NOMO-1 treated with DMSO at 0.1 percent for 48 hours (cell line): ENCODE results near the gene CLDN17.

Experiments used
- DNase-seq: peaks from one replicate; lab custom pipeline; 2025; ENCODE audit not compliant: unreplicated experiment; lab: John Stamatoyannopoulos, UW

The CLDN17 gene

DNA sequence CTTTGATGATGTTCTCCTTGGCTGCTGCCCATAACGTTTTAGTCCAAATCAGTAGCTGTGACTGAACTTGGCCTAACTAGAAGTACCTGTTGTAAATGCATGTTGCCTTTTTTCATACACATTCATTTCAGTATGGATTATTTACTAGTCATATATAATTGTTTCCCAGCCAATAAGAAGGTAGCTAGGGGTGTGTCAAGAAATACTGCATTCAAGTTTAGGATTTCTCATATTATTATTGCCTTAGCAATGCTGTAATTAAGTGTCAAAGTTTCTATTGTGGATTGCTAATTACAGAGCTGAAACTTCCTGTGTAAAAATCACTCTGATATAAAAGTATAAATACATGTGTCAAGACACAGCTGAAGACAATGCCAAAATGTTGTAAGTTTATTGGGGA is at the start of gene CLDN17:
CLDN17 (minus strand) TSS at position 101 of the 400 bp plus-strand sequence. CDS start 188 bp downstream, outside the sequence.
- DNase-seq = no peak

DNA sequence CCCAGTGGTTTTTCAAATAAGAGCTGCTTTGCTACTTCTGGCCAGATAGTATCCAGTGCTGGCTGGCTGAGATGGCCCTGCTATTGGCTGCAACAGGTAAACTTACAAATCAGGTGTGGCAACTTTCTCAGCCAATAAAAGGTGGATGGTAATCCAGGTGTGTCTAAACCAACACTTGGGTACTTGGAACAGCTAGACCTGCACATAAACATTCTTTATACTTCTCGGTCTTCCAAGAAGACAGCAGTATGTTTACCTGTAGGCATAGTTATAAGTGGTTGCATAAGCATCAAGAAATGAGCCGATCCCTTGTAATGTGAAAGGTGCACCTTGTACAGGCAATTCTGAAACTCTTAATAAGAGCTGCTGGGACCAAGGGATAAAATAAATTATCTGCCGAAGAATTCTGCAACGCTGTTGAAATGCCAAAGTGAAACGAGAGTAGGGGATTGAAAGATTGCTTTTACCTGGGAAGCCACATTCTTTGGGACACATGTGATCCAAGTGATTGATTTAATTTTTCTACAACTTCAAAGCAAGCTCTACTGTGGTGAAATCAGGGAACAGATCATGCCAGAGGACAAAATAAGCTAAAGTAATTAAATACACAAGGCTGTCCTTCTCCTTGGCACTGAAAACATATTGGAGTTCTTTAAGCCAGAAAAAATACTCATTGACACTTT is 49.6 kb upstream of the CLDN17 start, which contains the start of gene CLDN8:
CLDN8 (minus strand) TSS at position 57 of the 683 bp plus-strand sequence. CDS start 172 bp downstream, outside the sequence.
- no peak for DNase-seq

DNA sequence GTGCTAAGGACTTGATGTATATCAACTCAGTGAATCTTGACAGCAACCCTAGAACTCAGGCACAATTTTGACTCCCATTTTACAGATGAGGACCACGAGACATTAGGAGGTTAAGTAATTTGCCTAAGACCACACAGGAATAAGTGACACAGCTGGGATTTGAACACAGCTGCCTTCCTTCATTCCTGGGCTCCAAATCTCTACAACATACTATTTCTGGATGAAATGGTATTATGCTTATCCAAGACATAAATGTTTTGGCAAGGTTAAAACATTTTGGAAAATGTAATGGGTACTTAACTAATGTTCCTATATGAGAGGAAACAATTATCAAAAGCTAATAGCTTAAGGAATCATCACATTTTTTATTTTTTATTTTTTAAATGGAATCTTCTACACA is 44.5 kb upstream of the CLDN17 start:
- DNase-seq = no peak

DNA sequence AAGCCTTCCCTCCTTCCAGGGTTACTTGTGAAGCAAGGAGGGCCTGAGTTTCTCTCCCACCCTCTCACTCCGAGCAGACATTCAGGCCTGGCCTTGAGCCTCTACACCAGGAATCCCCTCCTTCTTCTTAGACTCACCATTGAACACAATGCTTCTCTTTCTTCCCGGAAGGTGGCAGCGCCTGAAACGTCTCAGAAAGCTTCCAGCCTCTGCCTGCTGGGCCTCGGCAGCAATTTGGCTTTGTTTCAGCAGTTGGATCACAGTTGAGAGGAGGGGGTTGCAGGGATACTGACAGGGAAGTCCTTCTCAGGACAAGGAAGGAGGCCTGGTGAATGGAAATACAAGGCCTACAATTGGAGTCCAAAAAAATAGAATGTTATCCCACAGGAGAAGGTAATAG is 43.0 kb upstream of the CLDN17 start:
- no peak for DNase-seq

DNA sequence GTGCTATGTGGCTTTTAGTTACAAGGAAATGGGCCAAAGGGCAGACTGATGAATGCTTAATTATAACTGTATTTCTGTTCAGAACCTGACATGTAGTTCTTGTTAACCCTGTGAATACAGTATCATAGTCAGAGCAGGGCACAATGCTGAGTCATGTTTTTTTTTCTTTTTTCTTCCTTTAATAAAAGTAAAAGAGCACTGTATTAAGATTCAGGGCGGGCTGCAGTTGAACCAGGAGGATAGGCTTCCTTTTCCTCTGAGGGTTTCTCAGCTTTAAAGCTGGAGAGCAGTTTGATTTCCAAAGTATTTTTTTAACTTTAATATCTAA is 40.6 kb upstream of the CLDN17 start:
- DNase-seq = no peak

GRCh38 chr21:30206551-30207251 is 40.1 kb upstream of the CLDN17 start:
- DNase-seq = no peak

DNA sequence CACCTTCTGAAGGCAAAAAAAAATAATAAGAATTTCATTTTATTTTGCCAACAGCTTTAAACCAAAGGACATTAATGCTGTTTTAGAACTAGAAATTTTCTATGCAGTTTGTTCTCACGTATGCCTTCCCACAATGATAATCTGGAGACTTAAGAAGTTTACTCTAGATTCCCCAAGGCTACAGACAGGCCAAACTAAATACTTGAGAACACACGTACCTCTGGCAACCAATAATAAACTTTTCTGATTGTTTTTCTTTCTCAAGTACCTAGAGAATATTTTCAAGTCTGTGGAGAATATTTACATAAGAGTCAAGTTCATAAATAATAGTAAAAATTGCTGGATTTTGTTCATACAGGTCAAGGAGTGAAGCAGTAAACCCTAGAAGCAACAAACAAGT is 33.4 kb upstream of the CLDN17 start:
- DNase-seq = no peak

DNA sequence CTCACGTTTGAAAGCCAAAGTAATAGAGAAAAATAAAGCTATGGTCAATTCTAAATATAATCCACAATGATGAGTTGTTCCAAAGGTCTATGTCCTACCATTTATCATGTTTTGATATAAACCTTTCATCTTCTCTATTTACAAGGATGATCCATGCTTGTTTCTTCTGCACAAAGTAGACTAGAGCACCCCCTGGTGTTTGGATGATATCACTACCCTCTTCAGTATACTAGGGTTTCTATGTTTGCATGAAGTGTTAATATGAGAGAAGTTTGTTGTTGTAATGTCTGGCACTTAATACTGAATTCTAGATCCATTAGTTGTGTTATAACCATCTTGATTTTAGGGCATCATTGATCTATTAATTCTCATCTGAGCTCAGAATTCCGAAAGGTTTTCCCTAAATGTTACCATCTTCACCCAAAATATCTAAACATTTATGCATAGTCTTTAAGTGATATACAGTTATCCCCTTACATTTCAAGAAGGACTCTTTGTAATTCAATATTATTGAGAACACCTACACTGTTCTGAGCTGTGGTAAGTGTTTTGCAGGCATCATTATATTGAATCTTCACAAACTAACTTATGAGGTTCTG is 28.2 kb upstream of the CLDN17 start:
- DNase-seq = peak; percentile 62

DNA sequence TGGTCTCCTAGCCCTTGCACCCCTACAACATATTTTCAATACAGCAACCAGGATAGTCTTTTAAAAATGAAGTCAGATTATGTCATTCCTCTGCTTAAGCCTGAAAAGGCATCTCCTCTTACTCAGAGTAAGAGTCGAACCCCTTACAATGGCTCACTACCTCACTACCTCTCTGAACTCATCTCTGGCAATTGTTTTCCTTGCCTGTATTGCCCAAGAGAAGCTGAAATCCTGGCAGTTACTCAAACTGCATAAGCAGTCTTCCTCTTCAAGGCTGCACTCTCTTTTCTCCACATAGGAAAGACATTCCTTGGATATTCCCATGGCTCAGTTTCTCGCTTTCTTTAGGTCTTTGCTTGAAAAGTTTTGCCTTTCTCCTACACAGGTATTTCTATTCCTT is 26.6 kb upstream of the CLDN17 start:
- no peak for DNase-seq

- no peak for DNase-seq
Measured at GRCh38 chr21:30190554-30190953, 23.9 kb upstream of the CLDN17 start.

- DNase-seq = no peak
Measured at GRCh38 chr21:30189773-30190172, 23.2 kb upstream of the CLDN17 start.

DNA sequence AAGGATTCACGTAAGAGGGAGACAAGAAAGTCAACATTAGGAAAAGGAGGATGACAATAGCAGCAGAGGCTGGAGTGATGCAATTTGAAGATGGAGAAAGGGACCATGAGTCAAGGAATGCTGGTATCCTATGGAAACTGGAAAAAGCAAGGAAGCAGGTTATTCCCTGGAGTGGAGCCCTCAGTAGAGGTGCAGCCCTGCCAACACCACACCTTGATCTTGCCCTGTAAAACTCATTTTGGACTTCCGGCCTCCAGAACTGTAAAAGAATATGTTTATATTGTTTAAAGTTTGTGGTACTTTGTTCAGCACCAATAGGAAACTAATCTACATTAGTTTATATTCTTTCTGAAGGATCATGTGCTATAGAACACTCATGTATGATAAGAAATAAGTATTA is 19.6 kb upstream of the CLDN17 start:
- no peak for DNase-seq

DNA sequence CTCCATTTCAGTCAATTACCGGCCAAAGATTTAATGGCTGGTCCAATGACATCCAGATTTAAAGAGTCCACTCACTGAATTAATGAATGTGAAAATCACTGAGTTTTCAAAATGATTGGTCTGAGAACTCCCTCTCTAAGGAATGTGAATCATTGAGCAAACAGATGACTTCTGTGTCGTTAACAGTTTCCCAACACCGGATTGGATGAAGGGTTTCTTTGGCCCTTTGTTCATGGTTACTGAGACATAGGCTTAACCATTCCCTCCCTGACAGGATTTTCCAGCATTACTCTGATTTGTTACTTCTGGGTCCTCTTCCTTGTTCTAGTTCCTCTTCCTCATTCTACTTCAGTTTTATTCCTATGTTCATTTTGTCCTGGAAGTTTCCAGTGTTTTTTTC is 1.5 kb upstream of the CLDN17 start:
- DNase-seq = no peak

- DNase-seq = no peak
Measured at GRCh38 chr21:30166171-30166570, 434 bp downstream of the CLDN17 start.

DNA sequence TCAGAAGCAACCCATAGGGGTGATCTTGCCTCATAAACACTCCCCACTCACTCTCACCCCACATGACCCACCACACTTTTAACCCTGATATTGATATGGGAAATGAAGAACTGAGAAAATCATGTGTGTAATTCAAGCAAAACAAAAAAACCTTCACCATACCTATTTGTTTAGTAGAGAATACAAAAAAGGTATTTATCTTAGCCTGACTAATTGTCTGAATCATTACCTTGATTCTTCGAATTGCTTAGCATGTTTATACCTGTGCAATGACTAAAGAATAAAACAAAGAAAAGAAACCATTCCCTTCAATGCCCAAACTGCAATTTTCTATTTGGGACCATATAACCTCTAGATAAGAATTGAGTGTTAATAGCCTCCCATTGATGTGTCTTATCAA is 1.8 kb downstream of the CLDN17 start:
- no peak for DNase-seq

DNA sequence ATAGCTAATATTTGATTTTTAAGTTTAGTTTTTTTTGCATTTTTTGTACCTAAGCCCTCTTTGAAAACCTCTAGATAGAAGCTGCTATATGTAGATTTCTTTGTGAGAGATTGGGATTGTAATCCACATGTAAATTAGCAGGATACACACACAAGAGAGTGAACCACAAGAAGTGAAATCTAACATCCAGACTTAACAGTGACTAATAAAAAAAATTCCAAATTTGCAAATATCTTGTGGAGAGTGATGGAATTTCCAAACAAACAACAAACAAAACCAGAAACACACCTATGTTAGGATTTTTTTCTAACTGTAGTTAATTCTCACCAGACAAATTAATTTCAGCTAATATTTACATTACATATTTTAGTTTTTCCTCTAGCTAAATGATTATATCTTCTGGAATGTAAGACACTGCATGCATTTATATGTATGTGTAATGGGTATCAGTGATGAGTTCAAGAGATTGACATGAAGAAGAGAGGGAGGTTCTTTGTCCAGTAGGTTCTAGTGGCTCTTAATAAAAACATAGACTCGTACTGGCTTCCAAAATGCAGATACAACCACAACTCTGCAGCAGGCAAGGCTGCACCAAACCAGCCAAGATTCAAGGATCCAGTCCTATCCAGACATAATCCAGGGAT is 12.8 kb downstream of the CLDN17 start:
- no peak for DNase-seq

GRCh38 chr21:30152792-30153191 is 13.8 kb downstream of the CLDN17 start:
- DNase-seq = no peak

DNA sequence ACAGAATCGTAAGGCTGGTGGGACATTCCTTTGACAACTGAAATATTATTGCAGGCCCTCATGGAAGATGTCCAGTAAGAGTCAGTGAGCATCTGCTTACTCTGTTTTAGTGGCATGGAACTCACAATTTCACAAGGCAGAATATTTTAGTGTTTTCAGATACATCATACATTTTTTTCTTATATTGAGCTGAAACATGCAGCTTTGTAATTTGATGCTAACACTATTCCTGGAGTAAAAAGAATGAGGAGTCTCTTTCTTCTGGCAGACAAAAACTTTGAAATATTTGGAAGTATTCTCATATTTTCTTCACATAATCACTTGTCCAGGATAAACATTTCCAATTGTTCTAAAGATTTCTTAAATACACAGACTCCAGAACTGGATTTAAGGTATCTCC is 17.7 kb downstream of the CLDN17 start:
- DNase-seq = no peak

DNA sequence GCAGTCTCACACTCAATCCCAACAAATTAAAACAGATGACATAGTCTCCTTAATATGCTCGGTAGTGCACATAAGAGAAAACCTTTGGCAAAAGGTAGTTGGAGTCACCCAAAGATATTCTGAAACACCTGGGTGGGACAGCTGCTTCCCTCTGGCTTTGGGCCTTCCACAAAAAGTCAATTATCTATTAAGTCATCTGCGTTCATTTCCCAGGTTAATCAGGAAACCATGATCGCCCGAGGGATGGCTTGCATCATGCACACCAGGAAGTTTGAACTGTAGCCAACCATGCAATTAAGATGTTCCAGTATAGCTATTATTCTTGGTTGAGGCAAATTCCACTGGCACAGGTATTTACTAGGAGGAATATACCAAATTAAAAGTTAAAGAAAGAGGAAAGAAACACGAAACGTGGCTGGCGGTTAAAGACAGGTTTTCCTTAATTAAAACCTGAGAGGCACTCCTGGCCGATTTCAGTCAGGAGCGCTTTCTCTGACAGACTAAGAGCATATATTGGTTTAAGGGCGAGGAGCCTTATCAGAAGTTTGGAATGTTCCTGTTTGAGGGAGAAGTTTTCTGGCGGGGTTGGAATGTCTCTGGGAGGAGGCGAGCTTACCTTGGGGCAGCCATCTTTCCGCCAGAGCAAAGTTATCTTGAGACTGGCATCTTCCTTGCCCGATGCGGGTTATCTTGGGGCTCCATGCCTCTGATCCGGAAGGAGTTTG is 19.9 kb downstream of the CLDN17 start:
- DNase-seq = no peak

- no peak for DNase-seq
Measured at GRCh38 chr21:30138483-30138882, 28.1 kb downstream of the CLDN17 start.

GRCh38 chr21:30129246-30129645 is 37.4 kb downstream of the CLDN17 start:
- no peak for DNase-seq
